Panc1 (cell line): ENCODE results near the gene PHF2. TPM values are rescaled to one million over a fixed set of nuclear protein-coding genes. Genes with fewer than 3 reads are reported as not detected.

Source experiments
- ATAC-seq: fragments of 200-7000 bp; cut with Tn5 transposase; 2 replicates; pipeline ENCODE4 v1.9.1; 2020; ENCODE audit warnings: mild to moderate bottlenecking, moderate library complexity
- BruUV-seq: library from RNA; stranded (reverse); fragments of 400-500 nt; replicated peaks from 2 replicates; lab custom pipeline; 2021; lab: Mats Ljungman, UMichigan
- CTCF ChIA-PET: fragments of 300-600 bp; sonication (Branson Sonifier 250); formaldehyde crosslinking; loops from one replicate; lab custom pipeline; 2022; ENCODE audit warnings: antibody characterized with exemption; lab: Charles Lee
- POLR2A ChIA-PET: fragments of 300-600 bp; sonication (Branson Sonifier 250); formaldehyde crosslinking; loops from one replicate; lab custom pipeline; 2022; ENCODE audit warnings: antibody characterized with exemption; lab: Charles Lee
- DNase-seq: peaks from one replicate; pipeline ENCODE4 v3.0.0-alpha.2; 2010; ENCODE audit warnings: low read depth, low spot score
- H3K27ac ChIP-seq: 2 replicates; pipeline ENCODE4 v1.5.1; 2011; ENCODE audit warnings: mild to moderate bottlenecking, low read length, inconsistent platforms
- H3K27me3 ChIP-seq: fragments of 200-500 bp; sonication (Bioruptor generic); 2 replicates; pipeline ENCODE4 v1.6.0; 2014; ENCODE audit warnings: low read length, inconsistent platforms; ENCODE audit not compliant: control insufficient read depth, insufficient read depth
- H3K36me3 ChIP-seq: fragments of 200-500 bp; sonication (Bioruptor generic); 2 replicates; pipeline ENCODE4 v1.5.1; 2014; ENCODE audit warnings: inconsistent platforms, mild to moderate bottlenecking, low read length, moderate library complexity; ENCODE audit not compliant: control insufficient read depth, insufficient read depth
- H3K4me1 ChIP-seq: 2 replicates; pipeline ENCODE4 v1.5.1; 2011; ENCODE audit warnings: inconsistent platforms, mild to moderate bottlenecking, low read length, moderate library complexity; ENCODE audit not compliant: control insufficient read depth, insufficient read depth
- H3K4me3 ChIP-seq, 2 experiments: 2 replicates each; pipeline ENCODE4 v1.5.1; 2011 to 2012; ENCODE audit warnings: low read depth in 2 of 2, low read length in 2 of 2, mild to moderate bottlenecking in 2 of 2, inconsistent platforms in 1 of 2, moderate library complexity in 1 of 2
- H3K9me3 ChIP-seq: fragments of 200-500 bp; sonication (Bioruptor generic); 2 replicates; pipeline ENCODE4 v1.5.1; 2014; ENCODE audit warnings: low read depth, mild to moderate bottlenecking, inconsistent platforms, low read length, moderate library complexity; ENCODE audit not compliant: control insufficient read depth, insufficient read depth
- CTCF ChIP-seq: fragments of 450-650 bp; IDR thresholded peaks from 2 replicates; pipeline ENCODE4 v1.5.1; 2017; ENCODE audit warnings: mild to moderate bottlenecking
- POLR2AphosphoS5 ChIP-seq: IDR thresholded peaks from 2 replicates; pipeline ENCODE4 v1.6.1; 2012; ENCODE audit warnings: mild to moderate bottlenecking, low read depth, low read length, moderate library complexity
- REST ChIP-seq, 2 experiments: IDR thresholded peaks; 2 replicates each; pipeline ENCODE4 v1.6.1; 2011 to 2012; ENCODE audit warnings: low read depth in 2 of 2, control low read depth in 1 of 2, low read length in 1 of 2, mild to moderate bottlenecking in 1 of 2, moderate library complexity in 1 of 2; ENCODE audit not compliant: insufficient read depth in 1 of 2
- SIN3A ChIP-seq: IDR thresholded peaks from 2 replicates; pipeline ENCODE4 v1.6.1; 2012; ENCODE audit warnings: low read depth, mild to moderate bottlenecking, low read length, moderate library complexity, borderline replicate concordance; ENCODE audit not compliant: insufficient read depth
- TCF7L2 ChIP-seq: IDR thresholded peaks from 2 replicates; pipeline ENCODE4 v1.6.1; 2011; ENCODE audit warnings: mild to moderate bottlenecking, low read depth, low read length, inconsistent platforms
- in situ Hi-C: cut with HindIII; loops from 2 replicates; pipeline ENCODE4 v1.10.0; 2016; ENCODE audit warnings: low sequenced_read_pairs, low pct_unique_long_range_greater_than_20kb
- intact Hi-C: fragments of 100-400 bp; cut with micrococcal nuclease; formaldehyde crosslinking; loops from one replicate; pipeline ENCODE4 v1.10.0; 2022; ENCODE audit not compliant: unreplicated experiment
- total RNA-seq: library from RNA; stranded (reverse); gene quantifications from one replicate; pipeline ENCODE4 v1.2.1, GENCODE V29; 2021; ENCODE audit not compliant: unreplicated experiment

The PHF2 gene
- total RNA-seq, 1 experiment from 2014 or later: 16.6 TPM

GRCh38 chr9:93629920-93630319 lies 53.5 kb downstream of the PHF2 start:
- ATAC-seq (no peak), DNase-seq (no peak)
- ChIA-PET POLR2A (no interaction called here), CTCF (no interaction called here)
- TF ChIP-seq SIN3A (no peak), POLR2AphosphoS5 (no peak), REST (IDR thresholded peaks at IDR 0.05; ENCODE audit: insufficient read depth in 1 of 2, low read depth in 2 of 2, low read length in 1 of 2) (no peak), TCF7L2 (no peak), CTCF (no peak)
- no peak overlapping the region for H3K4me3 ChIP-seq
- H3K36me3 ChIP-seq: no peaks in the 10 kb centered on the region
- no peaks in the 10 kb centered on the region for H3K4me1 ChIP-seq
- in situ Hi-C loops (no loop called here), intact Hi-C loops (no loop called here)
- no peaks in the 10 kb centered on the region for H3K27me3 ChIP-seq
- no peaks in the 10 kb centered on the region for H3K9me3 ChIP-seq
- no peak overlapping the region for H3K27ac ChIP-seq
- BruUV-seq: no TSS peak

- CTCF ChIA-PET: no interaction called here
Measured at GRCh38 chr9:93630806-93631411, 54.5 kb downstream of the PHF2 start.

More at GRCh38 chr9:93630806-93631411, 54.5 kb downstream of the PHF2 start:
- ATAC-seq (no peak), DNase-seq (no peak)
- no peaks in the 10 kb centered on the region for H3K27me3 ChIP-seq
- H3K9me3 ChIP-seq: no peaks in the 10 kb centered on the region
- in situ Hi-C loops (no loop called here), intact Hi-C loops (no loop called here)
- BruUV-seq: no TSS peak
- no peak overlapping the region for H3K27ac ChIP-seq
- no peaks in the 10 kb centered on the region for H3K4me1 ChIP-seq
- no peak overlapping the region for H3K4me3 ChIP-seq
- no peak for TF ChIP-seq SIN3A
- TF ChIP-seq CTCF: no peak
- TF ChIP-seq TCF7L2: no peak
- no peak for TF ChIP-seq POLR2AphosphoS5
- TF ChIP-seq REST (IDR thresholded peaks at IDR 0.05; ENCODE audit: insufficient read depth in 1 of 2, low read depth in 2 of 2, low read length in 1 of 2): no peak
- POLR2A ChIA-PET: no interaction called here
- H3K36me3 ChIP-seq: no peaks in the 10 kb centered on the region
